CD4-positive, alpha-beta T cell (primary cell): ENCODE results near the gene SSH2. TPM values are rescaled to one million over a fixed set of nuclear protein-coding genes. Genes with fewer than 3 reads are reported as not detected.

Experiments
- ATAC-seq: fragments of 200-7000 bp; cut with Tn5 transposase; one replicate; pipeline ENCODE4 v1.10.0; 2022; ENCODE audit warnings: mild to moderate bottlenecking; ENCODE audit not compliant: poor library complexity
- CTCF ChIA-PET: fragments of 350-600 bp; sonication (Branson Sonifier 250); formaldehyde crosslinking; loops from one replicate; lab custom pipeline; 2021; ENCODE audit warnings: antibody characterized with exemption, inconsistent platforms; lab: Charles Lee
- POLR2A ChIA-PET: fragments of 350-600 bp; sonication (Branson Sonifier 250); formaldehyde crosslinking; loops from one replicate; lab custom pipeline; 2021; ENCODE audit warnings: antibody characterized with exemption, inconsistent platforms; lab: Charles Lee
- DNase-seq, 14 experiments: peaks; one replicate each; pipeline ENCODE4 v3.0.0-alpha.2; 2013 to 2020; ENCODE audit warnings: mixed read lengths in 2 of 14
- H3K27ac ChIP-seq, 2 donors: one replicate each; pipeline versions ENCODE4 v1.5.1 to v1.7.0; 2013; ENCODE audit warnings: low read length in 2 of 2, low read depth in 1 of 2, mild to moderate bottlenecking in 1 of 2
- H3K27me3 ChIP-seq, 2 experiments: 1 replicate in 1 of 2; 2 replicates in 1 of 2; pipeline versions ENCODE4 v1.6.1 to v1.7.0; 2013; ENCODE audit warnings: low read length in 2 of 2, control low read depth in 1 of 2, mild to moderate bottlenecking in 1 of 2, moderate library complexity in 1 of 2; ENCODE audit not compliant: insufficient read depth in 2 of 2, control insufficient read depth in 1 of 2
- H3K36me3 ChIP-seq: one replicate; pipeline ENCODE4 v1.6.1; 2013; ENCODE audit warnings: low read length, control low read depth; ENCODE audit not compliant: insufficient read depth
- H3K4me1 ChIP-seq: one replicate; pipeline ENCODE4 v1.6.1; 2013; ENCODE audit warnings: low read length, control low read depth; ENCODE audit not compliant: insufficient read depth
- H3K4me3 ChIP-seq: one replicate; pipeline ENCODE4 v1.5.1; 2013; ENCODE audit warnings: mild to moderate bottlenecking, low read length, moderate library complexity
- H3K9me3 ChIP-seq, 2 experiments: 1 replicate in 1 of 2; 2 replicates in 1 of 2; pipeline versions ENCODE4 v1.6.1 to v1.7.0; 2013; ENCODE audit warnings: low read length in 2 of 2, mild to moderate bottlenecking in 2 of 2, control low read depth in 1 of 2, moderate library complexity in 1 of 2; ENCODE audit not compliant: control insufficient read depth in 1 of 2, insufficient read depth in 1 of 2
- H3K27ac Mint-ChIP-seq: one replicate; pipeline ENCODE4 v1.8.0; 2020; ENCODE audit warnings: mixed read lengths
- H3K27me3 Mint-ChIP-seq: one replicate; pipeline ENCODE4 v1.8.0; 2021; ENCODE audit warnings: mixed read lengths
- H3K36me3 Mint-ChIP-seq: one replicate; pipeline ENCODE4 v1.8.0; 2021; ENCODE audit warnings: low read depth, mixed read lengths
- H3K4me1 Mint-ChIP-seq: one replicate; pipeline ENCODE4 v1.8.0; 2021; ENCODE audit warnings: low read depth, mixed read lengths
- H3K4me3 Mint-ChIP-seq: one replicate; pipeline ENCODE4 v1.8.0; 2020; ENCODE audit warnings: mild to moderate bottlenecking, mixed read lengths
- H3K9me3 Mint-ChIP-seq: one replicate; pipeline ENCODE4 v1.8.0; 2020; ENCODE audit warnings: mixed read lengths
- CTCF ChIP-seq: fragments of 200-600 bp; IDR thresholded peaks from one replicate; pipeline ENCODE4 v1.8.0; 2022; ENCODE audit warnings: antibody characterized with exemption, mild to moderate bottlenecking
- intact Hi-C, 2 experiments: fragments of 100-400 bp; cut with DNase I in 1 of 2; cut with micrococcal nuclease in 1 of 2; formaldehyde crosslinking; loops; one replicate each; pipeline versions ENCODE4 v1.15.1 to v1.9.0; 2023 to 2025; cut with DNase I, micrococcal nuclease
- total RNA-seq, 174 experiments: library from RNA in 2 of 174; stranded (reverse) in 2 of 174; gene quantifications; one replicate each; pipeline ENCODE4 v1.2.3 and lab custom pipeline; 2021 to 2026

Gene SSH2
- total RNA-seq, 2 experiments from 2014 or later: 73.4 to 81.5 TPM

- H3K9me3 Mint-ChIP-seq: no peaks in the 10 kb centered on the region
- H3K4me3 Mint-ChIP-seq: no peak overlapping the region
- Histone ChIP-seq H3K9me3 (no peaks in the 10 kb centered on the region), H3K4me3 (peak overlapping the region; percentile 92), H3K27ac (peak overlapping the region; percentile 63 to 97), H3K36me3 (peaks cover 8% of the 10 kb centered on the region), H3K27me3 (no peaks in the 10 kb centered on the region), H3K4me1 (peaks cover 18% of the 10 kb centered on the region)
- peaks cover 31% of the 10 kb centered on the region for H3K4me1 Mint-ChIP-seq
- H3K36me3 Mint-ChIP-seq: peaks cover 14% of the 10 kb centered on the region
- no peak for ATAC-seq
- ChIA-PET POLR2A (interaction anchor here (1.5 to 3.0 kb wide), 2 partner anchors 100 to 312 kb away, joined by 4 to 18 read pairs; no protein-coding TSS in a partner anchor), CTCF (interaction anchor here (0.9 to 3.4 kb wide), 5 partner anchors 63 to 548 kb away, joined by 3 to 148 read pairs (median 16); partner anchors contain the start of gene GOSR1)
- intact Hi-C loops: no loop called here
- no peak overlapping the region for H3K27ac Mint-ChIP-seq
- DNase-seq: peak in 4 of 14 experiments; percentile 1 to 51 (median 37)
- TF ChIP-seq CTCF: no peak
- no peaks in the 10 kb centered on the region for H3K27me3 Mint-ChIP-seq
These were observed 959 bp downstream of the SSH2 start for GRCh38 chr17:29929006-29929532.

GRCh38 chr17:29927546-29927945 is 2.5 kb downstream of the SSH2 start:
- Mint-ChIP-seq H3K27me3 (no peaks in the 10 kb centered on the region), H3K4me1 (peaks cover 31% of the 10 kb centered on the region), H3K9me3 (no peaks in the 10 kb centered on the region), H3K27ac (no peak overlapping the region), H3K36me3 (peaks cover 14% of the 10 kb centered on the region), H3K4me3 (peak overlapping the region; percentile 48)
- Histone ChIP-seq H3K27me3 (no peaks in the 10 kb centered on the region), H3K9me3 (no peaks in the 10 kb centered on the region), H3K4me1 (peaks cover 18% of the 10 kb centered on the region), H3K4me3 (no peak overlapping the region), H3K27ac (no peak overlapping the region), H3K36me3 (peaks cover 13% of the 10 kb centered on the region)
- DNase-seq (no peak), ATAC-seq (no peak)
- intact Hi-C loops: no loop called here
- POLR2A ChIA-PET: no interaction called here
- CTCF ChIA-PET: interaction anchor here (0.5 to 1.0 kb wide), 2 partner anchors 60 to 136 kb away, joined by 3 read pairs; no protein-coding TSS in a partner anchor
- TF ChIP-seq CTCF: no peak

- no peaks in the 10 kb centered on the region for H3K9me3 ChIP-seq
- no peak for DNase-seq
- Mint-ChIP-seq H3K27me3 (no peaks in the 10 kb centered on the region), H3K4me1 (peaks cover 43% of the 10 kb centered on the region), H3K27ac (no peak overlapping the region), H3K4me3 (no peak overlapping the region), H3K36me3 (peaks cover 13% of the 10 kb centered on the region), H3K9me3 (no peaks in the 10 kb centered on the region)
- CTCF ChIA-PET: no interaction called here
- H3K4me3 ChIP-seq: no peak overlapping the region
- POLR2A ChIA-PET: no interaction called here
- peaks cover 13% of the 10 kb centered on the region for H3K36me3 ChIP-seq
- no peak for TF ChIP-seq CTCF
- intact Hi-C loops: no loop called here
- peaks cover 9% of the 10 kb centered on the region for H3K4me1 ChIP-seq
- H3K27ac ChIP-seq: no peak overlapping the region
- H3K27me3 ChIP-seq: no peaks in the 10 kb centered on the region
- no peak for ATAC-seq
These were observed 5.2 kb downstream of the SSH2 start for GRCh38 chr17:29924786-29925185.
